OCI-LY7 (cell line): Measurements from ENCODE around the gene PWWP2A.

ENCODE experiments used
- EZH2phosphoT487 ChIP-seq: fragments of 200-600 bp; sonication (generic); IDR thresholded peaks from 2 replicates; pipeline ENCODE4 v1.6.1; 2018; ENCODE audit warnings: low read depth, borderline replicate concordance, mild to moderate bottlenecking, mixed run types, antibody characterized with exemption, low read length, moderate library complexity, mixed read lengths
- TF ChIP-seq, protein P1 (sequence below): fragments of 200-600 bp; sonication (generic); conservative IDR thresholded peaks from 2 replicates; pipeline ENCODE4 v1.5.1; 2014; ENCODE audit warnings: mild to moderate bottlenecking, antibody characterized with exemption, low read length, moderate library complexity, mixed read lengths

DNA sequence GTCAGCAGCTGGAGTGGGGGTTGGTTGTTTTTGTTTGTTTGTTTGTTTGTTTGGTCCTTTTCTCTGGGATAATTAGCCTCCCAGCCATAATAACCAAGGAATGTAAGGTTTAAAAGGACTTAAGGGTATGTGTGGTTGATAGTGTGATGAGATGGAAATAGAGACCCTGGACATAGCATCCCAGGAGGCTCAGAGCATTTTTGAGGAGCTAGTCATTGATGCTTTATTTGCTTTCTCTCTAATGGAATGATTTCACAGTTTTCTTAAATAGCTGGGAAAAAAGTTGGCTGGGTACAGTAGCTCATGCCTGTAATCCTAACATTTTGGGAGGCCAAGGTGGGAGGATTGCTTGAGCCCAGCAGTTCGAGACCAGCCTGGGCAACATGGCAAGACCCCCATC, 65.2 kb downstream of the PWWP2A start:
- TF ChIP-seq, protein P1, sequence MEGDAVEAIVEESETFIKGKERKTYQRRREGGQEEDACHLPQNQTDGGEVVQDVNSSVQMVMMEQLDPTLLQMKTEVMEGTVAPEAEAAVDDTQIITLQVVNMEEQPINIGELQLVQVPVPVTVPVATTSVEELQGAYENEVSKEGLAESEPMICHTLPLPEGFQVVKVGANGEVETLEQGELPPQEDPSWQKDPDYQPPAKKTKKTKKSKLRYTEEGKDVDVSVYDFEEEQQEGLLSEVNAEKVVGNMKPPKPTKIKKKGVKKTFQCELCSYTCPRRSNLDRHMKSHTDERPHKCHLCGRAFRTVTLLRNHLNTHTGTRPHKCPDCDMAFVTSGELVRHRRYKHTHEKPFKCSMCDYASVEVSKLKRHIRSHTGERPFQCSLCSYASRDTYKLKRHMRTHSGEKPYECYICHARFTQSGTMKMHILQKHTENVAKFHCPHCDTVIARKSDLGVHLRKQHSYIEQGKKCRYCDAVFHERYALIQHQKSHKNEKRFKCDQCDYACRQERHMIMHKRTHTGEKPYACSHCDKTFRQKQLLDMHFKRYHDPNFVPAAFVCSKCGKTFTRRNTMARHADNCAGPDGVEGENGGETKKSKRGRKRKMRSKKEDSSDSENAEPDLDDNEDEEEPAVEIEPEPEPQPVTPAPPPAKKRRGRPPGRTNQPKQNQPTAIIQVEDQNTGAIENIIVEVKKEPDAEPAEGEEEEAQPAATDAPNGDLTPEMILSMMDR, result no peak
- TF ChIP-seq EZH2phosphoT487, result no peak
